Heart left ventricle (tissue), 16 donors: ENCODE results near the gene HLA-E. TPM values are rescaled to one million over a fixed set of nuclear protein-coding genes. Genes with fewer than 3 reads are reported as not detected.
"Not testable (repeated sequence)": the region's sequence is repeated elsewhere in the genome, so short reads cannot be mapped to it uniquely, and the experiment has no call there.

Experiments used
- ATAC-seq, 4 donors: fragments of 200-7000 bp; cut with Tn5 transposase; one replicate each; pipeline ENCODE4 v1.9.1; 2020 to 2022; ENCODE audit warnings: moderate library complexity in 4 of 4, mild to moderate bottlenecking in 3 of 4, moderate number of reproducible peaks in 1 of 4
- DNase-seq, 5 donors: peaks; one replicate each; pipeline ENCODE4 v3.0.0-alpha.2; 2020
- H3K27ac ChIP-seq, 12 donors: fragments of 200-600 bp; sonication (generic) in 4 of 12; one replicate each; pipeline versions ENCODE4 v1.5.0 to v1.8.0; 2016 to 2022; ENCODE audit warnings: mild to moderate bottlenecking in 2 of 12
- H3K27me3 ChIP-seq, 9 donors: fragments of 200-600 bp; sonication (generic) in 2 of 9; one replicate each; pipeline versions ENCODE4 v1.5.1 to v1.8.0; 2016 to 2022; ENCODE audit warnings: mild to moderate bottlenecking in 3 of 9
- H3K36me3 ChIP-seq, 9 donors: fragments of 200-600 bp; sonication (generic) in 2 of 9; one replicate each; pipeline versions ENCODE4 v1.5.0 to v1.8.0; 2018 to 2022; ENCODE audit warnings: mild to moderate bottlenecking in 2 of 9
- H3K4me1 ChIP-seq, 12 donors: fragments of 200-600 bp; sonication (generic) in 4 of 12; one replicate each; pipeline versions ENCODE4 v1.5.0 to v1.8.0; 2016 to 2022; ENCODE audit warnings: mild to moderate bottlenecking in 3 of 12
- H3K4me3 ChIP-seq, 12 donors: fragments of 200-600 bp; sonication (generic) in 4 of 12; one replicate each; pipeline versions ENCODE4 v1.5.0 to v1.8.0; 2017 to 2022; ENCODE audit warnings: mild to moderate bottlenecking in 9 of 12, moderate library complexity in 4 of 12
- H3K9me3 ChIP-seq, 12 donors: fragments of 200-600 bp; sonication (generic) in 4 of 12; one replicate each; pipeline versions ENCODE4 v1.5.0 to v1.8.0; 2016 to 2022; ENCODE audit warnings: mild to moderate bottlenecking in 1 of 12
- POLR2A ChIP-seq, 2 donors: fragments of 450-650 bp; IDR thresholded peaks; one replicate each; pipeline ENCODE4 v1.6.1; 2017; ENCODE audit warnings: antibody characterized with exemption in 2 of 2, mild to moderate bottlenecking in 2 of 2, moderate library complexity in 2 of 2
- WGBS, 4 donors: extraction: QIAGEN DNeasy Blood & Tissue Kit in 2 of 4; methylation state at CpG; one replicate each; pipeline versions ENCODE4 v1.1.5 to v1.1.7; 2013 to 2018; 5-methylcytosine and 5-hydroxymethylcytosine counted together
- intact Hi-C, 10 donors: fragments of 100-400 bp; cut with DNase I; formaldehyde crosslinking; loops; one replicate each; pipeline versions ENCODE4 v1.11.1 to v1.14.2; 2022
- polyA plus RNA-seq, 2 donors: library from polyadenylated mRNA; stranded (reverse); fragments of 200-250 nt; gene quantifications; one replicate each; pipeline ENCODE4 v1.2.3, GENCODE V29; 2013
- total RNA-seq, 9 donors: library from RNA; depleted of rRNA in 2 of 9; stranded (reverse); fragments of >200 nt in 2 of 9; fragmentation: NEBNext Ultra II Directional in 3 of 9; extraction: Animal tissue kit (Norgen Biotek cat#: 25700) in 3 of 9; gene quantifications; one replicate each; pipeline versions ENCODE4 v1.1.0 to v1.2.4, GENCODE V29; 2016 to 2023
- TF ChIP-seq, protein P1 (sequence below), 12 donors: fragments of 200-600 bp; sonication (generic) in 4 of 12; IDR thresholded peaks; one replicate each; pipeline versions ENCODE4 v1.5.0 to v1.8.0; 2018 to 2022; ENCODE audit warnings: antibody characterized with exemption in 12 of 12, mild to moderate bottlenecking in 5 of 12
- donor health status: ischemic (EF 13 %, LVEDD 7.1; RV severe dilation, severe dysfunction).
- donor health status: healthy with polysubstance abuse.
- donor health status: DM: no; HTN: yes; CAD: no.
- donor health status: DM: no; HTN: no; CAD: no.
- donor health status: ischemic (EF 25% LVEDD 6.9; RV normal size, moderate dysfunction).
- donor health status: ischemic (EF 25% LVEDD 5.7; RV mildly dilated, moderate dysfunction).
- donor health status: healthy.
- donor health status: DM: yes; HTN: yes; CAD: no.
- donor health status: ischemic (EF 35%, LVEDD 5.7; RV mildly dilated, moderate dysfunction).
- donor health status: nonischemic (EF 11% LVEDD 7.7; RV severe dilation, severe dysfunction).
- donor health status: DM: yes; HTN: yes; CAD: no.
- donor health status: PGD.
- donor health status: ischemic (EF 29% LVEDD 5.4; RV normal size, mild dysfunction).
- donor health status: nonischemic (EF 23%, LVEDD 6.1; RV moderate dilation, normal function).

Gene HLA-E
- total and polyA plus RNA-seq, 11 donors: 96.1 to 560 (median 162) TPM

DNA sequence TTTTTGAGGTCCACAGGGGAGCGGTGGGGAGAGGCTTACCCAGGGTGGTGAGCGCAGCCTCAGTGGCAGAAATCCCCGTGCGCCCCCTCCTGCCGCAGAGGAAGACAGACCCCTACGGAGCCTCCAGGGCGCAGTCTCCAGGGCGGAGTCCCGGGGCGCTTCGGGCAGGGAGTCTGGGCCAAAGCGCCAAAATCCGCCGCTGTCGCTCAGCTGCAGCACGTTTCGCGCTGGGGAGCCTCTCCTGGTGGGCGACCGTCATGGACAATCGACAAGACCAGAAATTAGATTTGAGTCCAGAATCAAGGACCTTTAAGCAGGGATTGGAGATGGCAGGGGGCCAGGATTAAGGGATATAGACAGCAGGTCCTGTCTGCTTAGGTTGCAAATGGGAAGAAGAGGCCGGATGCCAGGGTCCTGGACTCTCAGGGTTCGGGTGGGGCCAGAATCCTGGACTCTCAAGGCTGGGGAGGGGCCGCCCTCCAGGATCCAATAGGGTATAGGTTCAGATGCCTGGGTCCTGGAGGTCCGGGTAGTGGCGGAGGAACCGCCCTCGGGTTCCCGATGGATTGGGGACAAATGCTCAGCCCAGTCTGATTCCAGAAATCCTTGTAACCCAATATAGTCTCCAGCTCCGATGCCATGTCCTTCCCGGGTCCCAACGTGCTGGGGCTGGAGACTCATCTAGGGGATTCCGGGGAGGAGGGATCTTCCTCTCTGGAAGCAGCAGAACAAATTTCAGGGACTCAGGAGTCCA, 7.9 kb upstream of the HLA-E start:
- ATAC-seq (peak in 1 of 4 donors; percentile 20), DNase-seq (no peak)
- Histone ChIP-seq H3K27ac (no peak overlapping the region), H3K36me3 (no peaks in the 10 kb centered on the region), H3K9me3 (no peaks in the 10 kb centered on the region), H3K4me3 (no peak overlapping the region), H3K27me3 (peaks cover 6 to 64% (median 35%) of the 10 kb centered on the region in 9 donors), H3K4me1 (peaks cover 0 to 21% (median 4%) of the 10 kb centered on the region in 12 donors)
- 5 to 8% (median 7%) methylated on average over 26 to 33 of the region's 33 CpGs for WGBS, 4 donors
- TF ChIP-seq, protein P1, sequence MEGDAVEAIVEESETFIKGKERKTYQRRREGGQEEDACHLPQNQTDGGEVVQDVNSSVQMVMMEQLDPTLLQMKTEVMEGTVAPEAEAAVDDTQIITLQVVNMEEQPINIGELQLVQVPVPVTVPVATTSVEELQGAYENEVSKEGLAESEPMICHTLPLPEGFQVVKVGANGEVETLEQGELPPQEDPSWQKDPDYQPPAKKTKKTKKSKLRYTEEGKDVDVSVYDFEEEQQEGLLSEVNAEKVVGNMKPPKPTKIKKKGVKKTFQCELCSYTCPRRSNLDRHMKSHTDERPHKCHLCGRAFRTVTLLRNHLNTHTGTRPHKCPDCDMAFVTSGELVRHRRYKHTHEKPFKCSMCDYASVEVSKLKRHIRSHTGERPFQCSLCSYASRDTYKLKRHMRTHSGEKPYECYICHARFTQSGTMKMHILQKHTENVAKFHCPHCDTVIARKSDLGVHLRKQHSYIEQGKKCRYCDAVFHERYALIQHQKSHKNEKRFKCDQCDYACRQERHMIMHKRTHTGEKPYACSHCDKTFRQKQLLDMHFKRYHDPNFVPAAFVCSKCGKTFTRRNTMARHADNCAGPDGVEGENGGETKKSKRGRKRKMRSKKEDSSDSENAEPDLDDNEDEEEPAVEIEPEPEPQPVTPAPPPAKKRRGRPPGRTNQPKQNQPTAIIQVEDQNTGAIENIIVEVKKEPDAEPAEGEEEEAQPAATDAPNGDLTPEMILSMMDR (IDR thresholded peaks at IDR 0.05): no peak
- TF ChIP-seq POLR2A (IDR thresholded peaks at IDR 0.05): no peak
- intact Hi-C loops: loop anchor here (5.0 to 10.0 kb wide), 8 partner anchors 61 to 246 kb away; partner anchors contain the start of genes DHX16 (in 8 of the 10) and TUBB (in 1 of the 10)

DNA sequence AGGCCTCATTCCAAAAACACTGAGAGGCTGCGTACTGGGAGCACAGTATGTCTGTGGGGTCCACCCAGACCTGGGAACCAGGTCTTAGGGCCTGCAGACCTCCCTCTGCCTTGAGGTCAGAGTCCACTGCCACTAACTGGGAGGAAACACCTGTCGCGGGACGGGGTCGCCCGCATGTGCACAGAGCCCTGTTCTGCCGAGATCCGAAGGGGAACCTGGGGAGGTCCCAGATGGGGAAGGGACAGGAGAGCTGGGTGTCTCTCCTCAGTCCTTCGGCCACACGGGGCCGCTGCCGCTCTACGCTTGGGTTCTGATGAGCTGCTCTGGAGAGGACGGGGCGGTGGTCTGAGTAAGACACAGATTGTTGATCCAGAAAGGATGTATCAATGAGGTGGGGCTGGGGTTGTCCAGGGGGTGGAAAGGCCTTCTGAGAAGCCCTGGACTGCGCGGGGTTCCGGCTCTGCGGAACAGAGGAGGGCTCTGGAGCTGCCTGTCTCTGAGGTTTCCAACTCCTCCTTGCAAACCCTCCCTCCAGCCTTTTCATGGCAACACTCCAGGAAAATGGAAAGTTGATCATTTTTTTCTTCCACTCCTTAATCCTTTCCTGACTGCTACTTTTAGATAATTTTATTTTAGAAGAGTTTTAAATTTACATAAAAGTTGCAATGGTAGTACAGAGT, 7.2 kb upstream of the HLA-E start:
- Histone ChIP-seq H3K4me3 (peak overlapping the region in 3 of 12 donors; percentile 8 to 33 (median 19)), H3K4me1 (peaks cover 0 to 21% (median 4%) of the 10 kb centered on the region in 12 donors), H3K27me3 (peaks cover 4 to 56% (median 35%) of the 10 kb centered on the region in 9 donors)
- H3K27ac ChIP-seq, H3K9me3 ChIP-seq, H3K36me3 ChIP-seq: not testable (repeated sequence)
- TF ChIP-seq, protein P1 (IDR thresholded peaks at IDR 0.05): peak; percentile 51 to 79 (median 70)
- ATAC-seq: peak; percentile 86 to 95 (median 94)
- 1 to 8% (median 2%) methylated on average over 7 to 19 of the region's 19 CpGs for WGBS, 4 donors
- peak; percentile 67 to 88 (median 73) for DNase-seq
- intact Hi-C loops: loop anchor here (2.0 to 10.0 kb wide), 11 partner anchors 51 to 245 kb away; partner anchors contain the start of genes DHX16 (in 8 of the 10) and TUBB (in 1 of the 10)

DNA sequence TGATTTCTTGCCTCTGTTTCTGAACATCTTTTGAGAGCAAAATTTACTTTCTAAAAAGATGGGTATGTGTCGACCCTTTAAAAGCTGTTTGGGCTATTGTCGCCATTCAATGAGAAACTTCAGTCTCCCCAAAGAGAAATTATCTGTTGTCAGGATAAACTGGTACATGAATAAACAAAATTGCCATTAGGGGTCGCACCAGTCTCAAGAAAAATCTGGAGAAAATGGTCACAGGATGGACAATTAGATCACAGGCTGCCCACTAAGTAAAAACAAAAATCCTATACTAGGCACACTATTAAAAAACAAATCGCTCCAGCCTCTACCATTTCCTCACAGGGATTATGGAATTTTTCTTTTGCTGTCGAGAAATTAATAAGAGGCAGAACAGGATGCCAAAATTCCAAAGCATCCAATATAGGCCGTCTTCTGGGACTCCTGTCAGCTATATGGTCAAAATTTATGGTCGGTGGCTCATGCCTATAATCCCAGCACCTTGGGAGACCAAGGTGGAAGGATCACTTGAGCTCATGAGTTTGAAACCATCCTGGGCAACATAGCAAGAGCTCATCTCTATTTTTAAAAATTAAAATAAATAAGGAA, 5.5 kb upstream of the HLA-E start:
- intact Hi-C loops: loop anchor here (1.0 to 10.0 kb wide), 13 partner anchors 47 to 244 kb away; partner anchors contain the start of genes DHX16 (in 8 of the 10) and TUBB (in 1 of the 10)
- no peak overlapping the region for H3K4me3 ChIP-seq
- H3K9me3 ChIP-seq: no peaks in the 10 kb centered on the region
- peak in 1 of 4 donors; percentile 55 for ATAC-seq
- no peak overlapping the region for H3K27ac ChIP-seq
- WGBS, 4 donors: 26 to 34% (median 28%) methylated on average over 7 of the region's 7 CpGs
- H3K4me1 ChIP-seq: peaks cover 0 to 21% (median 4%) of the 10 kb centered on the region in 12 donors
- H3K27me3 ChIP-seq: peaks cover 4 to 40% (median 30%) of the 10 kb centered on the region in 9 donors
- H3K36me3 ChIP-seq: no peaks in the 10 kb centered on the region
- TF ChIP-seq POLR2A (IDR thresholded peaks at IDR 0.05): no peak
- TF ChIP-seq, protein P1 (IDR thresholded peaks at IDR 0.05): peak; percentile 35 to 69 (median 55)
- DNase-seq: peak in 1 of 5 donors; percentile 47
